Rectal smooth muscle tissue (tissue), 1 donor: ENCODE data around the gene TEX19.
"Not testable (repeated sequence)": the region's sequence is repeated elsewhere in the genome, so short reads cannot be mapped to it uniquely, and the experiment has no call there.

ENCODE experiments used
- H3K27ac ChIP-seq: one replicate; pipeline ENCODE4 v1.7.0; 2013; ENCODE audit warnings: low read depth, low read length, inconsistent platforms
- H3K27me3 ChIP-seq: one replicate; pipeline ENCODE4 v1.7.0; 2013; ENCODE audit warnings: low read length; ENCODE audit not compliant: control insufficient read depth, insufficient read depth
- H3K36me3 ChIP-seq: one replicate; pipeline ENCODE4 v1.7.0; 2013; ENCODE audit warnings: low read length; ENCODE audit not compliant: control insufficient read depth, insufficient read depth
- H3K4me1 ChIP-seq: one replicate; pipeline ENCODE4 v1.7.0; 2013; ENCODE audit warnings: low read length; ENCODE audit not compliant: control insufficient read depth, insufficient read depth
- H3K4me3 ChIP-seq: one replicate; pipeline ENCODE4 v1.7.0; 2013; ENCODE audit warnings: low read length
- H3K9ac ChIP-seq: one replicate; pipeline ENCODE4 v1.7.0; 2013; ENCODE audit warnings: low read length

The TEX19 gene

DNA sequence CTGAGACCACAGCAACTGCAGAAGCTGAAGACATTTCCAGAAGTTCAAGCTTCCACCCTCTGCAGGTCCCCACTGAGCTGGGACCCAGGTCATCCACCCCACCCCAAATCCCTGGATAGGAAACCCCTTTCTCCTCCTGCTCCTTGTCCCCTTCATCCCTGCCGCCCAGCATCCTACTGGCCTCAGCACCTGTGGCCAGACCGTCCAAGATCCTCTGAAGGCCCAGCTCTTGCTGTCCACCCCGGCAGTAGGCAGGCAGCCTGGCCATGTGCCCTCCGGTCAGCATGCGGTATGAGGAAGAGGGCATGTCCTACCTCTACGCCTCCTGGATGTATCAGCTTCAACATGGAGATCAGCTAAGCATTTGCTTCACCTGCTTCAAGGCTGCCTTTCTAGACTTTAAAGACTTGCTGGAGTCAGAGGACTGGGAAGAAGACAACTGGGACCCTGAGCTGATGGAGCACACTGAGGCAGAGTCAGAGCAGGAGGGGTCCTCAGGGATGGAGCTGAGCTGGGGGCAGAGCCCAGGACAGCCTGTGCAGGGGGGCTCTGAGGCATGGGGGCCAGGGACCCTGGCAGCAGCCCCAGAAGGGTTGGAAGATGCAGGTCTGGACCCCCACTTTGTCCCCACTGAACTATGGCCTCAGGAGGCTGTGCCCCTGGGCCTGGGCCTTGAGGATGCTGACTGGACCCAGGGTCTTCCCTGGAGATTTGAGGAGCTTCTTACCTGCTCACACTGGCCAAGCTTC is 3.0 kb downstream of the TEX19 start:
- H3K4me3 ChIP-seq: no peak overlapping the region
- no peaks in the 10 kb centered on the region for H3K36me3 ChIP-seq
- no peak overlapping the region for H3K9ac ChIP-seq
- H3K4me1 ChIP-seq: no peaks in the 10 kb centered on the region
- no peak overlapping the region for H3K27ac ChIP-seq
- H3K27me3 ChIP-seq: peaks cover 5% of the 10 kb centered on the region

GRCh38 chr17:82365606-82366295 is 6.7 kb downstream of the TEX19 start:
- no peaks in the 10 kb centered on the region for H3K36me3 ChIP-seq
- no peak overlapping the region for H3K9ac ChIP-seq
- no peaks in the 10 kb centered on the region for H3K4me1 ChIP-seq
- no peak overlapping the region for H3K4me3 ChIP-seq
- H3K27me3 ChIP-seq: peaks cover 7% of the 10 kb centered on the region
- no peak overlapping the region for H3K27ac ChIP-seq

GRCh38 chr17:82366749-82367148 is 7.7 kb downstream of the TEX19 start:
- Histone ChIP-seq H3K27me3 (peaks cover 13% of the 10 kb centered on the region), H3K4me1 (no peaks in the 10 kb centered on the region), H3K4me3 (no peak overlapping the region), H3K36me3 (no peaks in the 10 kb centered on the region), H3K9ac (no peak overlapping the region), H3K27ac (no peak overlapping the region)

DNA sequence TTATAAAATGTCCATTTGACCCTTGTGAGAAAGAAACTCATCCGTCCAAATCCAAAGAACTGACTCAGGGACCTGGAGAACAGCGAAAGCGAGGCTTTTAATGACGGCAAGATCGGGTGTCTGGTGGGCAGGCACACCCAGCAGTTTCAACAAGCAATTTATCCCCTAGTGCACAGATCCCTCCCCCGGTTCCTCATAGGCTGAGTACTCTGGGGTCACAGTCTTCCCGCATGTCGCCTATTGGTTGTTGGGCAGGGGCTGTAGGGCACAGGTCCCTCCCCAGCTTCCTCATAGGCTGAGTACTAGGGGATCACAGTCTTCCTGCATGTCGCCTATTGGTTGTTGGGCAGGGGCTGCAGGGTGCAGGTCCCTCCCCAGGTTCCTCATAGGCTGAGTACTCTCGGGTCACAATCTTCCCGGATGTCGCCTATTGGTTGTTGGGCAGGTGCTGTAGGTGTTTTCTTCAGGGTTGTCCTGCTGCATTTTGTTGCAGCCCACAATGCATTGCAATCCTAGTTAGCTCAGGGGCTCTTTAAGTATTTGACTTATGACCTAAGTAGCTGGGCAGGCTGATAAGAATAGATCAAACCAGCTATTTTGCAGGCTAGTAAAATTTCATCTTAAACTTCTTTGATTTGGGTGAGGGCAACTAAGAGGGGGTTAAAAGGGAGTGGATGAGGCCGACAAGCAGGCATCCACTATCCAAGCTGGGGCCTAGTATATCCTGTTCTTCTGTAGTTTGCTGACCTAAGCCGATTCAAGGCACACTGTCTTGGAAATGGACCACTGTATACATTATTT is 8.9 kb downstream of the TEX19 start:
- Histone ChIP-seq H3K4me1 (no peaks in the 10 kb centered on the region), H3K27ac (no peak overlapping the region), H3K4me3 (no peak overlapping the region), H3K9ac (no peak overlapping the region), H3K27me3 (peaks cover 13% of the 10 kb centered on the region), H3K36me3 (no peaks in the 10 kb centered on the region)

GRCh38 chr17:82369211-82369610 is 10.2 kb downstream of the TEX19 start:
- Histone ChIP-seq H3K9ac (no peak overlapping the region), H3K36me3 (no peaks in the 10 kb centered on the region), H3K4me1 (no peaks in the 10 kb centered on the region), H3K27me3 (peaks cover 16% of the 10 kb centered on the region), H3K27ac (no peak overlapping the region), H3K4me3 (no peak overlapping the region)

DNA sequence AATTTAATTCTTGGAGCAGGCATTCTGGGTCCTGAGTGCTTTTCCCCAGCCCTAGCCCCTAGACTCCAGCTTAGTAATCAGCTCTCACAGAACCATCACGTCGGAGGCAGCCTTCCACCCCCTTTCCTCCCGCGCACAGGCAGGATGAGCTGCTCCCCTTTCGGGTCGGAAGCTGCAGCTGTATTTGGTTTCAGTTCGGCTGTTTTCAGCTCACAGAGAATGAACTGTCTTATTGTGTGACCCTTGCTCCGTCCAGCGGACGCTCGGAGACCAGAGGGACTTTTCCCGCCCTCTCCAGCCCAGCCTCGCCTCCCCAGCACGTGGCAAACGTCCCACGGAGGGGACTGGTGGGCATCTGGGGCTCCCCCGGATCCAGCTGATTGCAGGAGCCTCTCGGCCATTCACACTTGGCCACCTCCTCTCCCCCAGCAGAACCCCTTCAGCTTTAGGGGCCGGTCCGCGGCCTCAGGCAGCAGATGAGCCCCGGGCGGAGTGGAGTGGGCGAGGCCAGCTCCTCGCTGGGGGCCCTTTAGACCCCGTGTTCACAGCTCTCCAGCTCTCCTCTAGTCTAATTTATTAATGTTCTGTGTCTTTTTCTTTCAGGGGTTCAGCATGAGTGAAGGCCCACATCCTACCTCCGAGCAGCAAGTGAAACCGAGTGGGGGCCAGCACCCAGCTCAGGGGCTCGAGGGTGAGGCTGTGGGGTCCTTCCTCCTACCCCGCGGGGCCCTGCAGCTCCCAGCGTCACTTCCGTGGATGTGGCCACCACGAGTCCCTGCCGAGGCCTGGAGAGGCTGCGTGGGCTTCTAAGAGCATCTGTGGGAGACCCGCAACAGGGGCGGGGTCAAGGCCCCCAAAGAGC is 11.7 kb downstream of the TEX19 start:
- Histone ChIP-seq H3K27me3 (peaks cover 18% of the 10 kb centered on the region), H3K4me3 (peak overlapping the region; percentile 62), H3K4me1 (no peaks in the 10 kb centered on the region), H3K9ac (no peak overlapping the region), H3K27ac (no peak overlapping the region), H3K36me3 (no peaks in the 10 kb centered on the region)

DNA sequence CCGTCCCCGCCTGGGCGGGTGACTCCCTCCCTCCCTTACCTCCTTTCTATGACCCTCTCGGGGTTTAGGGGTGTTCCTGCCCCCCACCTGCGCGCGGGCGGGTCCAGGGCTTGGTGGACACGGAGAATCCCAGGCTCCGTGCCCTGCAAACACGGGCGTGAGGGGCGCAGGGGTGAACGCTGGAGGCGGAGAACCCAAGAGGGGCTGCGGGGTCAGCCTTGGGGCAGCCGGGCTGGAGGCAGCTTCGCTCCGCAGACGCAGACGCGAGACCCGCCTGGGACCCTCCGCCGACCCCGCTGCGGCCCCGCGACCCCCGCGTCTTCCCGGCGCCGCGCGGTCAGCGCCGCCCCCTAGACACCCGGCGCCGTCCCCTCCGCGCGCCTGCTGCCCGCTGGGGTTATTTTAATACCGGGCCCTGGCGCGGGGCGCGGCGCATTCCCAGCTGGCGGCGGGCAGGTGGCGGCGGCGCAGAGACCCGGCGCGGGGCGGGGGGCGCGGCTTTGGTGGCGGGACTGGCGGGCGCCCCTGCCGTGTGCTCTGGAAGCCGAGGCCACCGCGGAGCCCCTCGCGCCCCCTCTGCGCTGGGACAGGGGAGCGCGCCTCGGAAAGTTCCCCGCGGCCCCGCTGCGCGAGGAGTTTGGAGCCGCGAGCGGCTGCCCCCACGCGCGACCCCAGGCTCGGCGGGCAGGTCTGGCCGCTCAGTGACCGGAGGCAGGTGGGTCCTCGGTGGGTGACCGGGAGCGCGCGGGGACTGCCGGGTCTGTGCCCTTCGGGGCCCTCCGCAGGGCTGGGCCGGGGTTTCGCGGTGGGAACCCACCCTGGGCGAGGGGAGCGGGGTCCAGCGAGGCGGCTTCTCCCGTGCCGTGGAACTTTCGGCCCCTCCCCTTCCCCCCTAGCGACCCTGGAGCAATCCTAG is 12.5 kb downstream of the TEX19 start, which contains the start of gene UTS2R:
Gene UTS2R, plus strand, starts transcription at position 433 of the 916 bp plus-strand sequence. CDS start 2,560 bp downstream, outside the sequence.
- Histone ChIP-seq H3K4me3 (peak within 1 kb of the TSS; percentile 62), H3K4me1 (no peaks in the 10 kb centered on the region), H3K27me3 (peaks cover 20% of the 10 kb centered on the region), H3K9ac (no peak within 1 kb of the TSS), H3K36me3 (no peaks in the 10 kb centered on the region), H3K27ac (no peak within 1 kb of the TSS)

GRCh38 chr17:82372249-82373071 is 13.4 kb downstream of the TEX19 start:
- Histone ChIP-seq H3K36me3 (no peaks in the 10 kb centered on the region), H3K27me3 (peaks cover 20% of the 10 kb centered on the region), H3K27ac (no peak overlapping the region), H3K4me3 (no peak overlapping the region), H3K9ac (no peak overlapping the region), H3K4me1 (no peaks in the 10 kb centered on the region)

GRCh38 chr17:82373072-82373452 is 14.0 kb downstream of the TEX19 start:
- H3K4me3 ChIP-seq, H3K9ac ChIP-seq, H3K4me1 ChIP-seq, H3K36me3 ChIP-seq, H3K27ac ChIP-seq: not testable (repeated sequence)
- peaks cover 20% of the 10 kb centered on the region for H3K27me3 ChIP-seq

- H3K27ac ChIP-seq: no peak overlapping the region
- no peaks in the 10 kb centered on the region for H3K4me1 ChIP-seq
- no peak overlapping the region for H3K4me3 ChIP-seq
- peaks cover 25% of the 10 kb centered on the region for H3K27me3 ChIP-seq
- no peaks in the 10 kb centered on the region for H3K36me3 ChIP-seq
- H3K9ac ChIP-seq: no peak overlapping the region
These were observed 14.9 kb downstream of the TEX19 start for GRCh38 chr17:82373731-82374625.
